ENCODE data around the gene SCUBE2. TPM values are rescaled to one million over a fixed set of nuclear protein-coding genes. Genes with fewer than 3 reads are reported as not detected.

The SCUBE2 gene
- total and polyA plus RNA-seq, 4 donors: 2.6 to 27.6 (median 4.0) TPM

- WGBS, 2 donors: 52 to 62% methylated on average over 18 of the region's 18 CpGs
- Histone ChIP-seq H3K9ac (ENCODE audit: insufficient read depth in 1 of 2, low read length in 2 of 2) (no peak overlapping the region), H3K27me3 (ENCODE audit: control insufficient read depth in 3 of 3, insufficient read depth in 3 of 3, low read length in 2 of 3) (no peaks in the 10 kb centered on the region), H3K27ac (ENCODE audit: low read depth in 1 of 2, low read length in 1 of 2) (peak overlapping the region in 1 of 2 donors; percentile 81), H3K9me3 (ENCODE audit: control insufficient read depth in 4 of 4, insufficient read depth in 3 of 4, low read length in 3 of 4) (no peaks in the 10 kb centered on the region), H3K4me3 (no peak overlapping the region), H3K36me3 (ENCODE audit: control insufficient read depth in 4 of 4, insufficient read depth in 4 of 4, low read length in 4 of 4) (peaks cover 26 to 41% (median 31%) of the 10 kb centered on the region in 4 donors), H3K4me1 (ENCODE audit: control insufficient read depth in 5 of 5, insufficient read depth in 5 of 5, low read length in 5 of 5) (peaks cover 0 to 12% (median 6%) of the 10 kb centered on the region in 5 donors)
- DNase-seq (peak in 2 of 3 donors; percentile 55 to 67), ATAC-seq (ENCODE audit: insufficient read depth, low FRiP score) (peak; percentile 58)
- TF ChIP-seq CTCF (IDR thresholded peaks at IDR 0.05; ENCODE audit: control extremely low read depth, extremely low read depth): no peak
These were observed 47.5 kb upstream of the SCUBE2 start for GRCh38 chr11:9138612-9139579.

- Histone ChIP-seq H3K9me3 (ENCODE audit: control insufficient read depth in 4 of 4, insufficient read depth in 3 of 4, low read length in 3 of 4) (no peaks in the 10 kb centered on the region), H3K4me3 (no peak overlapping the region), H3K27me3 (ENCODE audit: control insufficient read depth in 3 of 3, insufficient read depth in 3 of 3, low read length in 2 of 3) (no peaks in the 10 kb centered on the region), H3K27ac (ENCODE audit: low read depth in 1 of 2, low read length in 1 of 2) (peak overlapping the region in 1 of 2 donors; percentile 63), H3K9ac (ENCODE audit: insufficient read depth in 1 of 2, low read length in 2 of 2) (no peak overlapping the region), H3K4me1 (ENCODE audit: control insufficient read depth in 5 of 5, insufficient read depth in 5 of 5, low read length in 5 of 5) (peaks cover 0 to 12% (median 6%) of the 10 kb centered on the region in 5 donors), H3K36me3 (ENCODE audit: control insufficient read depth in 4 of 4, insufficient read depth in 4 of 4, low read length in 4 of 4) (peaks cover 18 to 33% (median 24%) of the 10 kb centered on the region in 4 donors)
- 53 to 77% methylated on average over 3 of the region's 3 CpGs for WGBS, 2 donors
- ATAC-seq (ENCODE audit: insufficient read depth, low FRiP score) (no peak), DNase-seq (peak in 1 of 3 donors; percentile 40)
- TF ChIP-seq CTCF (IDR thresholded peaks at IDR 0.05; ENCODE audit: control extremely low read depth, extremely low read depth): no peak
These were observed 46.7 kb upstream of the SCUBE2 start for GRCh38 chr11:9138133-9138453.

- TF ChIP-seq CTCF (IDR thresholded peaks at IDR 0.05; ENCODE audit: control extremely low read depth, extremely low read depth): peak; percentile 91
- no peak overlapping the region for H3K4me3 ChIP-seq
- no peak overlapping the region for H3K9ac ChIP-seq (ENCODE audit: insufficient read depth in 1 of 2, low read length in 2 of 2)
- 19 to 24% methylated on average over 10 of the region's 10 CpGs for WGBS, 2 donors
- H3K27me3 ChIP-seq (ENCODE audit: control insufficient read depth in 3 of 3, insufficient read depth in 3 of 3, low read length in 2 of 3): no peaks in the 10 kb centered on the region
- peak; percentile 78 to 84 (median 83) for DNase-seq
- ATAC-seq (ENCODE audit: insufficient read depth, low FRiP score): peak; percentile 91
- H3K9me3 ChIP-seq (ENCODE audit: control insufficient read depth in 4 of 4, insufficient read depth in 3 of 4, low read length in 3 of 4): no peaks in the 10 kb centered on the region
- H3K4me1 ChIP-seq (ENCODE audit: control insufficient read depth in 5 of 5, insufficient read depth in 5 of 5, low read length in 5 of 5): peaks cover 0 to 12% (median 6%) of the 10 kb centered on the region in 5 donors
- H3K36me3 ChIP-seq (ENCODE audit: control insufficient read depth in 4 of 4, insufficient read depth in 4 of 4, low read length in 4 of 4): peaks cover 15 to 29% (median 19%) of the 10 kb centered on the region in 4 donors
- peak overlapping the region in 1 of 2 donors; percentile 71 for H3K27ac ChIP-seq (ENCODE audit: low read depth in 1 of 2, low read length in 1 of 2)
These were observed 46.1 kb upstream of the SCUBE2 start for GRCh38 chr11:9137293-9138132.
